Adipocyte (in vitro differentiated cells): ENCODE data around the gene SH3D19.
"Not testable (repeated sequence)": the region's sequence is repeated elsewhere in the genome, so short reads cannot be mapped to it uniquely, and the experiment has no call there.

ENCODE experiments used
- DNase-seq: peaks from one replicate; pipeline ENCODE4 v3.0.0-alpha.2; 2015; ENCODE audit warnings: low read depth
- H3K27me3 ChIP-seq: replicated peaks from 2 replicates; pipeline ENCODE4 v1.7.0; 2013; ENCODE audit warnings: mild to moderate bottlenecking, low read length, moderate library complexity; ENCODE audit not compliant: control insufficient read depth, insufficient read depth
- H3K36me3 ChIP-seq: 2 replicates; pipeline ENCODE4 v1.7.0; 2013; ENCODE audit warnings: low read length, mild to moderate bottlenecking, moderate library complexity; ENCODE audit not compliant: control insufficient read depth, insufficient read depth, severe bottlenecking
- H3K4me1 ChIP-seq: 2 replicates; pipeline ENCODE4 v1.7.0; 2013; ENCODE audit warnings: mild to moderate bottlenecking, low read length, moderate library complexity; ENCODE audit not compliant: control insufficient read depth, insufficient read depth
- H3K4me3 ChIP-seq: 2 replicates; pipeline ENCODE4 v1.7.0; 2013; ENCODE audit warnings: mild to moderate bottlenecking, low read length, moderate library complexity
- H3K9ac ChIP-seq: 2 replicates; pipeline ENCODE4 v1.7.0; 2013; ENCODE audit warnings: mild to moderate bottlenecking, low read length, moderate library complexity
- H3K9me3 ChIP-seq: 2 replicates; pipeline ENCODE4 v1.7.0; 2013; ENCODE audit warnings: mild to moderate bottlenecking, low read length, moderate library complexity; ENCODE audit not compliant: control insufficient read depth

The SH3D19 gene

GRCh38 chr4:151077978-151078377, 247.4 kb downstream of the SH3D19 start:
- H3K9me3 ChIP-seq, H3K36me3 ChIP-seq, H3K4me1 ChIP-seq, H3K4me3 ChIP-seq, H3K9ac ChIP-seq, DNase-seq, H3K27me3 ChIP-seq: not testable (repeated sequence)

GRCh38 chr4:151074416-151074916, 250.9 kb downstream of the SH3D19 start:
- no peaks in the 10 kb centered on the region for H3K27me3 ChIP-seq
- DNase-seq: no peak
- H3K9ac ChIP-seq: no peak overlapping the region
- H3K4me3 ChIP-seq: no peak overlapping the region
- H3K9me3 ChIP-seq: no peaks in the 10 kb centered on the region
- no peaks in the 10 kb centered on the region for H3K36me3 ChIP-seq
- H3K4me1 ChIP-seq: no peaks in the 10 kb centered on the region
